IPS-11a (cell line): ENCODE measurements around the gene TRIM40.

ENCODE experiments used
- H3K4me3 ChIP-seq: one replicate; pipeline ENCODE4 v1.5.1; 2013; ENCODE audit warnings: low read depth, low read length, control low read depth

TRIM40 gene

DNA sequence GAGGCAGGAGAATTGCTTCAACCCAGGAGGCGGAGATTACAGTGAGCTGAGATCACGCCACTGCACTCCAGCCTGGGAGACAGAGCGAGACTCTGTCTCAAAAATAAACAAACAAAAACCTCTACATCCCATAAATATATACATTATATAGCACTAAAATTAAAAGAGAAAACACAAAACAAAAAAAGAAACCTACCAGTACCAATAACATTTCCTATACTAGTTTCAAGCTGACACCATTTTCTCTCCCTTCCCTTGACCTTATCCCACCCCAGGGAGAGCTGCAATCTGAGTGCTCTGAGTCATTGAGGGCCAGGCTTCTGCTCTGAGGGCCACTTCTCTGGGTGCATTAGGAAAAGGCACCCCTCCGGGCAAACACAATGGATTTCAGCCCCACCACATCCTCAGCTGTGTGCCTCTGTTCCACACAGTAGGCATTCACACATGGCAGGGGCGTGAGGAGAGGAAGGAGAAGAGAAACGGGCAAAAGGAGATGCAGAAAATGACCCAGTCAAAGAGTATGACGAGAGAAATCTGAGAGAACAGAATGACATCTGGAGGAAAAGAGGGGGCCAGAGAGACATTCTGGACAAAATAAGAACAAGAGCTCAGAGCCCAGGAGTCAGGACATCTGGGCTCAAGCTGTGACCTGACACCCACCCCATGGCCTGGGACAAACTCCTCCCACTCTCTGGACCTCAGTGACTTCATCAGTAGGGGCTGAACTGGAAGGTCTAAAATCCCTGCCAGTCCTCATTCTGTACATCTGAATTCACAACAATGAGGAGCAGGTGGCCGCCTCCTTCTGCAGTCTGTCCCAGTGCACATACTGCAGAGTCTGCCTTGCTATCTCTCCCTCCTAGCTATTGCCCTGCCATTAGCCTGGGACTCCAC lies 59.1 kb downstream of the TRIM40 start:
- no peak overlapping the region for H3K4me3 ChIP-seq

DNA sequence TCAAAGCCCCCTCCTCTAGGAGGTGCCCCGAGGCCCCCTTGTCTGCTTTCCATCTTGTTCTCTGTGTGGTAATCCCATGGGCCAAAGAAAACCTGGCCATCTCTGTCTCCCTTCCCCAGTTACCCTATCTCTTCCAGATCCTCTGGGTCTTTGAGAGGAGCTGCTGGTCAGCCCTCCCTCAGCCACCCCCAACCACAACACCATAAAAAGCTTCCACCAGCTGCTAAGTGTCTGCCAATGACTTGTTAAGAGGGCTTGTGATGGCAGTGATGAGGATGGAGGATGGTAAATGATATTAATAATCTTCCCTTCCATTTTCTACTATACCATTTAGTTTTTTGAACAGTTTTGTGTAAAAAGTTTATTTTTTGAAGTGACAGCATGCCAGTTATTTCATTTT lies 60.0 kb downstream of the TRIM40 start:
- no peak overlapping the region for H3K4me3 ChIP-seq

DNA sequence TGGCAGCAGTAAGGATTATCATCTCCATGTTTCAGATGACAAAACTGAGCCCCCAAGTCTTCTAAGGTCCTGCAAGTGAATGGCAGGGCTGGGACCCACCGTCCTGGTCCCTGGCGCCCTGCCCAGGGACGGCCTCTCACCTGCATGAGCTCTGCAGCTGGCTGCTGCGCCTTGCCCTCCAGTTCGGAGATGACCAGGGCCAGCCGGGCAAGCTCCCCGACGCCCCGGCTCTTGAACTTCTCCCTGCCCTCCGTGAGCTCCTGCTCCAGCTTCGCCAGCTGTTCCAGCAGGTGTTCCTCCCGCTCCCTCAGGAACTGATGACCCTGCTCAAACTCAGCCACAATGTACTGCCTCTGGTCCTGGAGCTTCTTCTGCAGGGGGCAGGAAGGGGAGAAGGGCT lies 60.4 kb downstream of the TRIM40 start:
- no peak overlapping the region for H3K4me3 ChIP-seq
